NB4 (cell line): ENCODE data around the gene GPRC6A.

Source experiments
- DNase-seq: peaks from one replicate; pipeline ENCODE4 v3.0.0; 2010; ENCODE audit warnings: low read depth
- H3K4me3 ChIP-seq: one replicate; pipeline ENCODE4 v1.5.1; 2011; ENCODE audit warnings: mild to moderate bottlenecking, low read depth, low read length, moderate library complexity
- MYC ChIP-seq: IDR thresholded peaks from 2 replicates; pipeline ENCODE4 v1.6.1; 2011; ENCODE audit warnings: low read depth, low read length
- POLR2A ChIP-seq: IDR thresholded peaks from 2 replicates; pipeline ENCODE4 v1.6.1; 2011; ENCODE audit warnings: mild to moderate bottlenecking; ENCODE audit not compliant: insufficient read length; ENCODE audit errors: extremely low read depth
- TF ChIP-seq, protein P1 (sequence below): IDR thresholded peaks from 2 replicates; pipeline ENCODE4 v1.6.1; 2011; ENCODE audit warnings: low read depth, low read length
- TF ChIP-seq, protein P2 (sequence below): IDR thresholded peaks from one replicate; pipeline ENCODE4 v1.5.1; 2012; ENCODE audit warnings: low read depth, low read length

Gene GPRC6A

DNA sequence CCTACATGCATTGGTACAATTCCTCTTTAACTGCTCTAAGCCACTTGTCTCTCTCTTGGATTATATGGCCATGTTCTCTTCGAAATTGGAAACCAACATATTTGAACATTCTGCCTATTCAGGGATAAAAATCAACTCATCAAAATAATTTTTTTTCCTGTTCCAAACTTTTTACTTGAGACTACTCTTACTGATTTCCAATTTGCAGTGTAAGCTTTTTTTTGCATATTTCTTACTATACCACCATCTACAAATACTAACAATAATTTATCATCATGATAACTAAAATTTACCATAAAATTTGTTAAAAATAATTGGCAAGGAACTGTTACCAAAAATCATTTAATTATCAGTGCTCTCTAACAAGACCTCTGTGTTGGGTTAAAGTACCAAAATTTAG is 56.4 kb downstream of the GPRC6A start:
- TF ChIP-seq, protein P1, sequence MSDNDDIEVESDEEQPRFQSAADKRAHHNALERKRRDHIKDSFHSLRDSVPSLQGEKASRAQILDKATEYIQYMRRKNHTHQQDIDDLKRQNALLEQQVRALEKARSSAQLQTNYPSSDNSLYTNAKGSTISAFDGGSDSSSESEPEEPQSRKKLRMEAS = no peak
- TF ChIP-seq, protein P2, sequence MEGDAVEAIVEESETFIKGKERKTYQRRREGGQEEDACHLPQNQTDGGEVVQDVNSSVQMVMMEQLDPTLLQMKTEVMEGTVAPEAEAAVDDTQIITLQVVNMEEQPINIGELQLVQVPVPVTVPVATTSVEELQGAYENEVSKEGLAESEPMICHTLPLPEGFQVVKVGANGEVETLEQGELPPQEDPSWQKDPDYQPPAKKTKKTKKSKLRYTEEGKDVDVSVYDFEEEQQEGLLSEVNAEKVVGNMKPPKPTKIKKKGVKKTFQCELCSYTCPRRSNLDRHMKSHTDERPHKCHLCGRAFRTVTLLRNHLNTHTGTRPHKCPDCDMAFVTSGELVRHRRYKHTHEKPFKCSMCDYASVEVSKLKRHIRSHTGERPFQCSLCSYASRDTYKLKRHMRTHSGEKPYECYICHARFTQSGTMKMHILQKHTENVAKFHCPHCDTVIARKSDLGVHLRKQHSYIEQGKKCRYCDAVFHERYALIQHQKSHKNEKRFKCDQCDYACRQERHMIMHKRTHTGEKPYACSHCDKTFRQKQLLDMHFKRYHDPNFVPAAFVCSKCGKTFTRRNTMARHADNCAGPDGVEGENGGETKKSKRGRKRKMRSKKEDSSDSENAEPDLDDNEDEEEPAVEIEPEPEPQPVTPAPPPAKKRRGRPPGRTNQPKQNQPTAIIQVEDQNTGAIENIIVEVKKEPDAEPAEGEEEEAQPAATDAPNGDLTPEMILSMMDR = no peak
- TF ChIP-seq MYC (no peak), POLR2A (no peak)
- DNase-seq = no peak
- no peak overlapping the region for H3K4me3 ChIP-seq

DNA sequence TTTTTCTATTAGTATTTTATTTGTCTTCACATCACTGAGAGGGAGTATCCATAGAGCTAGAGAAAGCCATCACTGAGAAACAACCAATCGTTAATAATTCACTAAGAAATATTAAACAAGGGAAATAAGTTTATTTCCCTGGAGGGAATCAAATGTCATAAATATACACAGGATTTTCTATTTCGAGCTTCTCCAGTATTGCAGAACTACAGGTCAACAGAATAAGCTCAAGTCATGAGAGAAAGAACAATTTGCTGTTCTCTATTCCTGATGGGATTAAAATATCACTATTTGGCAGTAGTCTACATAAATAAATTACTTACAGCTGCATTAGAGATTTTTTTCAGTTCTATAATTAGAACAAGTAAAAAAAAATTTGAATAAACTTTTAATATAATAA is 61.2 kb downstream of the GPRC6A start:
- no peak overlapping the region for H3K4me3 ChIP-seq
- TF ChIP-seq, protein P2 = no peak
- TF ChIP-seq, protein P1 = no peak
- no peak for TF ChIP-seq POLR2A
- TF ChIP-seq MYC = no peak
- DNase-seq = no peak

DNA sequence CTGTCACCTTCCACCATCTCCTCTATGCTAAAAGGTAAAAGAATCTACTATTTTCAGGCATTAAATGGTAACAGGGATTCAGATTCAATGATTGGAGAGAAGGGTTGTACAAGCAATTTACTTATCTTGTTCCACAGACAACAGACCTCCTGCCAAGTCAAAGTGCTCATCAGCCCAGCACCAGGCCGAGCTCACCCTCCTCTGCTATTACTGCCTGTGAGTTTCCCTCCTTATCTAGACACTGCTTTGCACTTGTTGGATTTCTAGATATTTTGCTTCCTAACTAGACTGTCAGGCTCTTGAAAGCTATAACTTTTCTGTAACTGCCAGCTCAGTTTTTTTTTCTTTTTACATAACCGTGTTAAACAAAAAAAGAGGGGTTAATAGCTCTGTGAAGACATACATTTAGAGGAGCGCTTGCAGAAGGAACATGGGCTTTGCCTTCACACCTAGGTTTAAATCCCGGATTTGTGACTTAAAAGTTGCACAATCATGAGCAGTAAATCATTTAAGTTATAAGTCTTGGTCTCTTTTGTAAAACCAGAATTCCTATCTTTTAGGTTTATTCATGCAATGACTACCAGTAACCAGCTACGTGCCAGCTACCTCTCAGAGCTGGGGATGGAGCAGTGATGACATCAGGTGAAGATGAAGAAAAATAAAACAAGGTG is 62.2 kb downstream of the GPRC6A start:
- TF ChIP-seq MYC (no peak), POLR2A (no peak)
- TF ChIP-seq, protein P1 = no peak
- TF ChIP-seq, protein P2 = no peak
- DNase-seq = no peak
- no peak overlapping the region for H3K4me3 ChIP-seq

DNA sequence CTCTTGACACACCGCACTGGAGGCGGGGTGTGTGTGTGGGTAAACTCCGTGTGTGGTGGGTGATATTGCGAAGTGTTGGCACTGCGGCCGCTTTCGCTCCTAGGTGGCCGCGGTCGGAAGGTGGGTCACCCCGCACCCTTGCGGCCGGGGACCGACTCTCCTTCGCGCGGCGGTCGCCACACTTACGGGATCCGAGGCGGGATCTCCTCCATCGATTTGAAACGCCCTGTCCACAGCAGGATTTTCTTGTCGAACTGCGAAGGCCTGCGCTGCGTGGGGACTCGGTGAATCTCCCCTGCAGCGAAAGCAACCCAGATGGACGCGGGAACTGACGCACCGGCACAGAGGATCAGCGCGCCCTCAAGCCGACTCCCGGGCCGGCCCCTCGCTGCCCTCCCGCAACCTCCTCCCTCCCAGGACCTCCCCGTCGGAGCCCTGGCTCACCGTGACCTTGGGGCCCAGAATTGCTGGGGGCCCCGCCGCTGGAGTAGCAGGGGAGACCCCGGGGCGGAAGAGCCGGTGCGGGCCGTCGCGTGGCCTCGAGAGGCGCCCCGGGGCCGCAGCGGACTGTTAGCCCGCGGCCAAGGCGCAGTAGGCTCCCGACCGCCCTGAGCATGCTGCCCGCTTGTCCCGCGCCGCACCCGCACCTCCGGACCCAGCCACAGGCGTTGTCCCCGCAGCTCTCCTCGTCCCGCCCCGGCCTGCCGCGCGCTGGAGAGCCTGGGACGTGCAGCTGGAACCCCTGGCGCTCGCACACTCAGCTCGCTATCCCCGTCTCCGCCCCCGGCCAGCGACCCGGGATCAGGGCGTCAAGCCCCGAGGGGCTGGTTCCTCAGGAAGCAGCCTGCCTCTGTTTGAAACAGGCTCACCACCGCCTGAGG is 63.7 kb downstream of the GPRC6A start, which contains the start of gene FAM162B:
Gene FAM162B (minus strand): TSS at position 759 of the 881 bp plus-strand sequence. CDS start 143 bp downstream, at position 616.
- H3K4me3 ChIP-seq = no peak within 1 kb of the TSS
- DNase-seq = no peak
- TF ChIP-seq POLR2A (no peak), MYC (no peak)
- TF ChIP-seq, protein P2 = no peak
- TF ChIP-seq, protein P1 = no peak

DNA sequence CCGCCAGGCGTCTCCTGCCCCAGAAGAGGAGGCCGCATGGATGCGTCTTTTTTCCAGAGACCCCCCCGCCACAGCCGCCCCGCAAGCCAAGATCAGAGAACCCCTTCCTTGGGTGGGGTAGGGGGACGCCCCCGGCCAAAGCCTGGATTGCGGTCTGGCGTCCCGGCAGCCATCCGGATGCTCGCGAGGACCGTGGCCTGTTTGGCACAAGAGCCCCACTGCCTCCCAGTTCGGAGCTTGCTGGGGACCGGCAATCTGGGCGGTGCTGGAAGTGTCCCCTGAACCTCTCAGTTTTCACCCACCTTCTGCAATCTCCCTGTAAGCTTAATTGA is 64.3 kb downstream of the GPRC6A start:
- DNase-seq = no peak
- H3K4me3 ChIP-seq = no peak overlapping the region
- TF ChIP-seq MYC (no peak), POLR2A (no peak)
- TF ChIP-seq, protein P2 = no peak
- TF ChIP-seq, protein P1 = no peak
